ENCODE measurements around the gene TLN1.

TLN1 gene

GRCh38 chr9:35732185-35732799 is at the start of gene TLN1, which contains the start of gene CREB3:
TLN1 (minus strand) TSS chr9:35732195; CDS start chr9:35725694, 6,501 bp downstream.
CREB3 (plus strand) TSS chr9:35732666; CDS start chr9:35732773, 107 bp downstream.
- DNase-seq: peak; percentile 91 to 96

DNA sequence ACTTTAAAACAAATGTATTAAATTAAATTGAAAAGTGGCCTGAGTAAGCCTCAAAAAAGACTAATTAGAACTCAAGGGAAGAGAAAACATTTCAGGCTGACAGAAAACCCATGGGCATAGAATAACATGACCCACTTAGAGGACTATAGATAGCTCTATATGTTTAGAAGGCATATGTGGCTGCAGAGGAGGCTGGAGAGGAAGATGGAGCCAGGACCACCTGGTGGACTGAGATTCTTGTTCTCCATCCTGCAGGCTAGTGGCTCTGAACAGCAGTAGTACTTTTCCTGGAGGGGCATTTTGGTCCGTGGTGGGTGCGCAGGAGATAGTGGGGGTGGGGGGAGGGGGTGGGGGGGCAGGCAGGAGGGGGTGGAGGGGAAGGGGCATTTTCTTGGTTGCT is 49.1 kb upstream of the TLN1 start:
- no peak for DNase-seq

DNA sequence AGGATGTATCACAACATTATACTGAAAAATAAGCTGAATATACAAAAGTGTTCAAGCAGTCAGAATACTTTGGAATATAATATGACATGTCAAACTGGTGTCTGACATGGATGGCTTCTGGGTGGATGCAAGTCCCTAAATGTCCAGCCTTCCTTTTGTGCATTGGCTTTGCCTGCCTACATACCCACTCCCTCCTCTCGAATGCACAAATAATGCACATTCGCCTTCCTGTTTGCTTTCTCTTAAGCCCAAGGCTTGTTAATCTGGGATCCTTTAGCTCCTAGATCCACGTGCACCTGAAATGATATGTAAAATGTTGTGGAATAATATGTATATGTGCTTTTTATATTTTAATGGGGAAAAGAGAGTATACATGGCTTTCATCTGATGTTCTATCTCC is 46.5 kb upstream of the TLN1 start:
- DNase-seq: no peak

DNA sequence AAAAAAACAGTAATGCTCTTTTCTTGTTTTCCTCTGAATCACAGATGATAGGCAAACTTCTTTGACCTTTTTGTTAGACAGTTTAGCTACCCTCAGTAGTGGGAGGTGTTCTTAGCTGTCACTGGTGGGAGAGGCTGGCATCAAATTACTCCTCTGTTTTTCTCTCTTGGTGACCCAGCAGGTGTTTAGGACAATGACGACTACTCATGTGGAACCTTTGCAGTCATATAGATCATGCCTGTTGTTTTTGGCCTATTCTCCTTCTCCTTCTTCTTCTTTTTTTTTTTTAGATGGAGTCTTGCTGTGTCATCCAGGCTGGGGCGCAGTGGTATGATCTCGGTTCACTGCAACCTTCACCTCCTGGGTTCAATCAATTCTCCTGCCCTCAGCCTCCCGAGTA is 44.0 kb upstream of the TLN1 start:
- DNase-seq: no peak

DNA sequence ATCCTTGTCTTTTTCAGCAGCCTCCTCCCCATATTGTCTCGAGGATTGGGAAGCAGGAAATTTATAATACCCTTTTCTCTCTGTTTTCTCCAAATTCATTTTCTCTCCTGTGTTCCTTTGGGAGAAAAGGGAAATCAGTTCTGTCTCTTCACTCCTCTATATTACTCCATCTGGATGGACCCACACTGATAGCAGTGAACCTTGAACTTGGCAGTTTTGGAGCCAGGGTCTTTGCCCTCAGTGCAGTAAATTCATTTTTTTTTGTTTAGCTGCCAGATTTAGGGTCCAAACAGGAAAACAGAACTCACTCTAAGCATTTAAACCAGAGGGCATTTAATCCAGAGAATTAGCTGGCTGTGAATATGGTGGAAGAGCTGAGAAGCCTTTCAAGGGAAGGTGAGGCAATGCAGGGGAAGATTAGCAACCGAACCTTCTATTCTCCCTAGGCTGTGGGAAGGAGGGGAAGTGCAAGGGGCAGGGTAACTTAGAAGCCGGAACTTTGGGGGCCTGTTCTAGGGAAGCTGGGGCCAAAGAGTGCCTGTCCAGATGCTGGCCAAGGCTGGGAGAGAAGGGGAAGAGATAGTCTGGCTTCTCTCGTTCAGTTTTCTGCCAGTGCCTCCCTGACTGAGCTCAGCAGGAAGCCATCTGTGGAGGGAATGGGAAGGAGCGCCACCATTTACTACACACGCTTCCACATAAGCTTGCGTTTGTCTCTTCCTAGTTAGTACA is 43.1 kb upstream of the TLN1 start:
- no peak for DNase-seq

GRCh38 chr9:35771943-35772342 is 39.9 kb upstream of the TLN1 start:
- no peak for DNase-seq

DNA sequence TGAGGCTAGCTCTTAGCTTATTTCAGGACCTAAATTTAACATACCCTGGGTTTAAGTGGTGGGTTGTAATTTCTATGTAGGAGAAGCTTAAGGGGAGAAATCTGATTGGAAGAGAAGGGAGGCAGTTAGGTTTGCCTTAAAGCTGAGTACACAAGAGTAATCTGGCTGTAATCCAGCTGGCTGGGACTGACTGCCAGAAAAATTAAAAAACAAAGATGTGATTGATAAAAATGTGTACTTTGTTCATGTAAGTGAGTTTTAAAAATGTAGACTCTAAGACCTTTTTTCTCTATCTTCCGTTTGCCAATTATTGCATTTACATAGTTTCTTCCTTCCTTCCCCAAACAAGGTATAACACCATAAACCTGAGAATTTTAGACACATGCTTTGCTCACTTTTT is 39.5 kb upstream of the TLN1 start:
- no peak for DNase-seq

GRCh38 chr9:35771075-35771433 is 39.1 kb upstream of the TLN1 start:
- no peak for DNase-seq

DNA sequence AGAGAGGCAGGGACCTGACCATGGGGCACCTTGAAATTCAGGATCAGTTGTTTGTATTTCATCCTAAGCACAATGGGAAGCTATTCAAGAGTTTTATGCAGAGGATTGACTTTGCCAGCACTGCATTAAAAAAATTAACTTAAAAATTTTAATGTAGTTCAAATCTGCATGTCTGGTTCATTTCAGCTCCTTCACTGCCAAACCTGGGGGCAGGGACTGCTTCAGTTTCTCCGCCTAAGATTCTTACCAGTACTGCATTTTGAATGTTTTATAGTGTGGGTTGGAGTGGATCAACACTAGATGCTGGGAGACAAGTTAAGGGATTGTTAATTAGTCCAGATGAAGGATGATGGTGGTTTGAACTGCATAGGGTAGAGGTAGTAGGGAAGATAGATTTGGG is 37.8 kb upstream of the TLN1 start:
- no peak for DNase-seq

GRCh38 chr9:35767458-35767857 is 35.5 kb upstream of the TLN1 start:
- DNase-seq: no peak

DNA sequence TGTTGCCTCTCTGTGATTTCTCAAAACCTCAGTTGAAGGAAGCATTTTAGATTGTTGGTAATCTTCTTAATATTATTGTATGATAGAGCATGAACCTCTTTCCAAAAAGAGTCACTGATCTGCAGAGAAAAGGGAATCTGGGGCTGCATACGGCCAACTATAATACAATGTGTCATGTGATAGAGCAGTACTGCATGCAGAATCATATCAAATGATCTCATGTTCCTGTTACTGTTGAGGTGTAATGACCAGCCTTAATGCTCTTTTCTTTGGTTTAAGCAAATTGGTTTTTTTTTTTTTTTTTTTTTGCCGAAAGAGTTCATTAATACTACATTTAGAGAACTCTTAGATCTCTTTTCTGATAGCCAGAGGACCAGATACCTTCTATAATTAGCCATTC is 35.0 kb upstream of the TLN1 start:
- no peak for DNase-seq

- DNase-seq: no peak
These were observed 31.8 kb upstream of the TLN1 start for GRCh38 chr9:35763803-35764202.

GRCh38 chr9:35763181-35763580 is 31.2 kb upstream of the TLN1 start:
- no peak for DNase-seq

DNA sequence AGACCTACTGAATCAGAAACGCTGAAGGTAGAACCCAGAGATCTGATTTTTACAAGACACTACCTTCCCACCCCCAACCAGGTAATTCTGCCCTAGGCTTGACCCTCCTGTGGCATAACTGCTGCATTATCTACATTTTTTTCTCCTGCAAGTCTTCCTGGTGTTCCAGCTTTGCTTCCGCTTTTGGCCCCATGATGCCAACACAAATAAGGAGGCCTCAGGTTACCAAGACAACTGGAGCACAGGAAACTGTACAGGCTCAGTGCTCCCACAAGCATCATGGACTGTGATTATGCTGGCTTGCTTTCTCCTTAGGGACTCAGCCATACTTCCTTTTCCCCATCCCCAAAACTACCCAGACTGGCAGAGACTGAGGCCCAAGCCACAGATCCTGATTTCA is 28.7 kb upstream of the TLN1 start:
- DNase-seq: no peak

GRCh38 chr9:35759795-35760194 is 27.8 kb upstream of the TLN1 start:
- no peak for DNase-seq

DNA sequence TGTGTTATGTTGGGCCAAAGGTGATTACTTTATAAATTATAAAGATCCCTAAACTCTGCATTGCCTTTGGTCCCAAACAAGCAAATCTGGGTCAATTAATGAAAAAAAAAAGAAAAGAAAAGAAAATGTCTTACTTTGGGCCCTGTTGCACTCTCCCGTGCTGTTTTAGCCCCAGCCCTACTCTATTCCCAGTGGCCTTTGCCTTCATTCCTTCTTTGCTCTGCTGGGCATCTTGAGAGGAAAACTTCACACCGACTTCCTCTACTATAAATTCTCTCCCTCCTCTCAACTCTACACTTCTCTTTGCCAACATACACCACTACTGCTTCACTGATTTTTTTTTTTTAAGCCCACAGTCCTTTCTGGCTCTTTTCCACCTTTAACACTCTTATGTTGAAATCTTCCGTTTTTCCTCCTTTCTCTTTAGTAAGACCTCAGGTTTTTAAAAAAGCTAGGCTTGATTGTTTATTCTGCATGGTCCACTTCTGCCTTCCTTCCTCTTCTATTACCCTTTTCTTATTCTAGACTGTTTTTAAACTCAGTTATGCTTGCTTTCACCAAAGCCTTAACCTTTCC is 26.6 kb upstream of the TLN1 start:
- DNase-seq: no peak

DNA sequence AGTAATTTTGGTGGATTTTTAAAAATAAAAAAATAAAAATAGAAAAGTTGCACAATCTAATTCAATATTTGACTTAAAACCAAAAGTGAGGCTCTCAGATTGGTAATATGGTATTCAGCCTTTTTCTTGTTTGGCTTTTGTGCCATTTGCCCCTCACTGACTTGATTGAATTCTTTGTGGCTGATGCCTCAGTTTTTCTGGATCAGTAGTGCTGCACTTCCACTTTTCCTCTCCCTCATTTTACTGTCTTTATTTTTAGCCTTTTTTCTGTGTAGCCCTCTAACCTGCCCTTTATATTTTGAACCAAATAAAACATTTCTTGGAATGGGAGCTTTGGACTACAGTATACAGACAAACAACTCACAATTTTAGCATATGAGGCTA is 25.9 kb upstream of the TLN1 start:
- no peak for DNase-seq

- no peak for DNase-seq
These were observed 25.4 kb upstream of the TLN1 start for GRCh38 chr9:35757226-35757891.

DNA sequence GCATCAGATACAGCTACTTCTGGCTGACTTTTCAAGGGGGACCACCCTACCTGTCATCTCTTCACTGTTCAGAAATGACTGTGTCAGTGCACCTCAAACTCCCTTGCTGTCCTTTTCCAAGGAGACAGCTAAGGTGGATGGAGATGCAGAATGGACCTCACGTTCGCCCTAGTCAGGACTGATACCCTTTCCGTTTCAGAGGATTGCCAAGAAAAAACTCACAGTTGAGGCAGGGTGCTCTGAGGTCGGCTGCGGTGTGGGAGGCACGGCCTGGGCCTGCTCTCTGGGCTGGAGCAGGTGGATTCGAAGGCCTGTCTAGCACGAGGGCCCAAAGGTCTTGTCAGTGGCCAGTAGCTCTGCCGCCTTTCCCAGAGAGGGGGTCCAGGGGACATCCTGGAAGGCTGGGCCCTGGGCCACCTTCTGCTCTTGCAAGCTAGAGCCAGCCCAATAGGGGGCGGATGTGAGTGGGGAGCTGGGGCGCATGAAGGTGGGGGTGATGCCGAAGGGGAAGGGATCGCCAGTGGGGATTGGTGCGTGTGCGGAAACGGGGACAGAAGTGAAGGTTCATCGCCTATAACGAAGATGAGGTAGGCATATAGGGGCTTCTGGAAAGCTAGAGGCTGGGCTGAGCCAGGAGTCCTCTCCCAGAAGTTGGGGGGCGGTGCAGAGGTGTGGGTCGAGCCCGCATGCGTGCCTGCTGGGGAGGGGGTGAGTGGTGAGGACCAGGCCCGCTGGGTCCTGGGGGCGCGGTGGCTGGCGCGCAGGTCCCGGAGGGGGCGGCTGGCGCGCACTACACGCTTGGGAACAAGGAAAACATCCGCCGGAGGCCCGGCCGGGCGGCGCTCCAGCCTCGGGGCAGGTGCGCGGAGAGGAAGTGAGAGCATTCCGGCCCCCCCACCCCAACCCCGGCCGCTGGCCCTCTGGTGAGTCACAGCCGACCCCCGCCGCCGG is 24.6 kb upstream of the TLN1 start:
- DNase-seq: peak; percentile 74 to 78

GRCh38 chr9:35755071-35755470 is 23.1 kb upstream of the TLN1 start:
- no peak for DNase-seq

- no peak for DNase-seq
These were observed 22.3 kb upstream of the TLN1 start, which contains the start of gene MSMP for GRCh38 chr9:35754264-35754663. MSMP (minus strand) TSS chr9:35754276; CDS start chr9:35754129, 147 bp downstream.

GRCh38 chr9:35753466-35753865 is 21.5 kb upstream of the TLN1 start:
- no peak for DNase-seq

GRCh38 chr9:35750256-35750531 is 18.2 kb upstream of the TLN1 start:
- no peak for DNase-seq

Measured in stimulated activated CD4-positive, alpha-beta T cell treated with anti-CD3 and anti-CD28 coated beads, Interleukin-4, amount 100 ng/mL, for 4 hours (primary cell).